Lower leg skin (tissue), 4 donors: ENCODE data around the gene UMAD1. TPM values are rescaled to one million over a fixed set of nuclear protein-coding genes. Genes with fewer than 3 reads are reported as not detected.

Experiments used
- DNase-seq, 2 donors: peaks; one replicate each; pipeline ENCODE4 v3.0.0-alpha.2; 2019; ENCODE audit warnings: low spot score in 2 of 2
- H3K4me3 ChIP-seq: fragments of 200-600 bp; sonication (generic); 2 replicates; pipeline ENCODE4 v1.5.1; 2017; ENCODE audit warnings: mild to moderate bottlenecking, low read depth; ENCODE audit not compliant: poor library complexity, severe bottlenecking
- POLR2A ChIP-seq, 2 donors: fragments of 450-650 bp; IDR thresholded peaks; one replicate each; pipeline ENCODE4 v1.6.1; 2016 to 2017; ENCODE audit warnings: antibody characterized with exemption in 2 of 2, mild to moderate bottlenecking in 1 of 2, moderate library complexity in 1 of 2
- WGBS, 2 donors: methylation state at CpG; one replicate each; pipeline ENCODE4 v1.1.5; 2018; 5-methylcytosine and 5-hydroxymethylcytosine counted together
- intact Hi-C: fragments of 100-400 bp; cut with DNase I; formaldehyde crosslinking; loops from one replicate; pipeline ENCODE4 v1.15.0; 2023; ENCODE audit warnings: low total_unique reads
- total RNA-seq, 4 donors: library from RNA; depleted of rRNA; stranded (reverse); fragments of >200 nt; gene quantifications; one replicate each; pipeline ENCODE4 v1.1.0, GENCODE V29; 2016
- TF ChIP-seq, protein P1 (sequence below), 3 donors: fragments of 450-650 bp; IDR thresholded peaks; one replicate each; pipeline ENCODE4 v1.5.1; 2016; ENCODE audit warnings: antibody characterized with exemption in 3 of 3, mild to moderate bottlenecking in 3 of 3, moderate library complexity in 2 of 3

The UMAD1 gene
- total RNA-seq, 4 donors from 2014 or later: 12.3 to 26.1 (median 13.2) TPM

- intact Hi-C loops: no loop called here
- WGBS, 2 donors: 89 to 90% methylated on average over 3 of the region's 3 CpGs
- no peak for DNase-seq
- H3K4me3 ChIP-seq: no peak overlapping the region
- no peak for TF ChIP-seq POLR2A (IDR thresholded peaks at IDR 0.05)
- TF ChIP-seq, protein P1, sequence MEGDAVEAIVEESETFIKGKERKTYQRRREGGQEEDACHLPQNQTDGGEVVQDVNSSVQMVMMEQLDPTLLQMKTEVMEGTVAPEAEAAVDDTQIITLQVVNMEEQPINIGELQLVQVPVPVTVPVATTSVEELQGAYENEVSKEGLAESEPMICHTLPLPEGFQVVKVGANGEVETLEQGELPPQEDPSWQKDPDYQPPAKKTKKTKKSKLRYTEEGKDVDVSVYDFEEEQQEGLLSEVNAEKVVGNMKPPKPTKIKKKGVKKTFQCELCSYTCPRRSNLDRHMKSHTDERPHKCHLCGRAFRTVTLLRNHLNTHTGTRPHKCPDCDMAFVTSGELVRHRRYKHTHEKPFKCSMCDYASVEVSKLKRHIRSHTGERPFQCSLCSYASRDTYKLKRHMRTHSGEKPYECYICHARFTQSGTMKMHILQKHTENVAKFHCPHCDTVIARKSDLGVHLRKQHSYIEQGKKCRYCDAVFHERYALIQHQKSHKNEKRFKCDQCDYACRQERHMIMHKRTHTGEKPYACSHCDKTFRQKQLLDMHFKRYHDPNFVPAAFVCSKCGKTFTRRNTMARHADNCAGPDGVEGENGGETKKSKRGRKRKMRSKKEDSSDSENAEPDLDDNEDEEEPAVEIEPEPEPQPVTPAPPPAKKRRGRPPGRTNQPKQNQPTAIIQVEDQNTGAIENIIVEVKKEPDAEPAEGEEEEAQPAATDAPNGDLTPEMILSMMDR (IDR thresholded peaks at IDR 0.05): no peak
These were observed 268.1 kb downstream of the UMAD1 start for GRCh38 chr7:7908622-7909145.

DNA sequence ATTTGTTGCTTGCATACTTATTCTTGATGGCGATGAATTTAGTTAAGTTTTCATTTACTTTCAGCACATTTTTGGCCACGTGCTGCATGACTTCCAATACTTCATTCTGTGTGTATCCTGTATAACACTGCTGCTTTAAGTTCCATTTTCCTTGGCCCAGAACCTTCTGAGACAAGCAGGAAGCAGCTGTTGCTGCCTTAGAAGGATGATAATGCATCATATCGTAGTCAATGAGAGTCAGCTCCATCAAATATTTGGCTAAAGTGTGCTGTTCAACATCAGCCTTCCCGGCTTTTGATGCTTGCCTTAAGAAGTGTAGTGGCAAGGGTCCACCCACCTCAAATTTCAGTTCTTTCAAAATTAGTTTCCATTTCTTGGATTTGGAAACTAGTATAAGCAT is 268.8 kb downstream of the UMAD1 start:
- no peak overlapping the region for H3K4me3 ChIP-seq
- TF ChIP-seq, protein P1 (IDR thresholded peaks at IDR 0.05): no peak
- intact Hi-C loops: no loop called here
- 82 to 86% methylated on average over 4 of the region's 4 CpGs for WGBS, 2 donors
- no peak for DNase-seq

- intact Hi-C loops: no loop called here
- no peak for DNase-seq
- no peak overlapping the region for H3K4me3 ChIP-seq
- 66 to 74% methylated on average over 4 of the region's 4 CpGs for WGBS, 2 donors
- TF ChIP-seq POLR2A (IDR thresholded peaks at IDR 0.05): no peak
- TF ChIP-seq, protein P1 (IDR thresholded peaks at IDR 0.05): no peak
These were observed 271.0 kb downstream of the UMAD1 start for GRCh38 chr7:7911369-7912123.

DNA sequence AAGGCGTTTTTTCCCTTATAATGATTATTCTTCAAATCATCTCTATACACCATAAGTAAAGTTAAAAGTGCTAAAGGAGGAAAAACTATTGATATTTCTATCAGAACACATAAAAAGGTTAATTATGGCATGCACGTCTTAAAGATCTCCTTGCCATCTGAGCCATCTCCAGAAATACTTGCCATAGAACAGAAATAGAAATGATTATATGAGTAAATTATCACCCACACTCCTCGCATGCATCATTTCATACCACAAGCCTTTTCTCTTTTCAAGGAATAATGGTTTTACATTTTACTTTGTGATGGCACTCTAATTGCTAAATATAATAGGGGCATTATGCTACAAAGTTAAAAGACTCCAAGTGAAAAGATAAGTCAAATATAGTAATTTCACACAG is 272.4 kb downstream of the UMAD1 start:
- 84% methylated on average over 3 of the region's 3 CpGs for WGBS, 2 donors
- intact Hi-C loops: no loop called here
- DNase-seq: no peak
- H3K4me3 ChIP-seq: no peak overlapping the region
- TF ChIP-seq POLR2A (IDR thresholded peaks at IDR 0.05): no peak
- TF ChIP-seq, protein P1 (IDR thresholded peaks at IDR 0.05): no peak

DNA sequence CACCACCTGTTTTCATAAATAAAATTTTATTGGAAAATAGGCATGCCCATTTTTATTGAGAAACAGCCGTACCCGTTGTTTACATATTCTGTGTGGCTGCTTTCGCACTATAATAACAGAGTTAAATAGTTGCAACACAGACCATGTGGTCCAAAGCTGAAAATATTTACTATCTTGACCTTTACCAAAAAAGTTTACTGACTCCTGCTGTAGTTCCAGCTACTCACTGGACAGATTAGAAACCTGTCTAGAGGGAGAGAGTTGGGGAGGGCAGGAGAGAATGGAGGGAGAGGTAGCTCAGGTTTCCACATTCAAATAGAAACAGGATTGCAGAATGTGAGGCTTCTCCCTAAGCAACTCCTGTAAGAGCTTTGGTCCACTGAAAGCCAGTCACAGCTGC is 273.0 kb downstream of the UMAD1 start:
- no peak for TF ChIP-seq POLR2A (IDR thresholded peaks at IDR 0.05)
- TF ChIP-seq, protein P1 (IDR thresholded peaks at IDR 0.05): no peak
- H3K4me3 ChIP-seq: no peak overlapping the region
- no peak for DNase-seq
- WGBS, 2 donors: 82 to 85% methylated on average over 3 of the region's 3 CpGs
- intact Hi-C loops: no loop called here
